Sciatic nerve (tissue), 2 donors: ENCODE measurements around the gene CNBD2. TPM values are rescaled to one million over a fixed set of nuclear protein-coding genes. Genes with fewer than 3 reads are reported as not detected.
A peak's percentile ranks its signal among the peaks of the same experiment; 100 is the strongest.
"Not testable (repeated sequence)": the region's sequence is repeated elsewhere in the genome, so short reads cannot be mapped to it uniquely, and the experiment has no call there.

Experiments used
- ATAC-seq: fragments of 200-7000 bp; cut with Tn5 transposase; one replicate; pipeline ENCODE4 v1.9.1; 2020; ENCODE audit warnings: mild to moderate bottlenecking, moderate library complexity
- DNase-seq: peaks from one replicate; pipeline ENCODE4 v3.0.0-alpha.2; 2020; ENCODE audit warnings: low spot score
- intact Hi-C: fragments of 100-400 bp; cut with DNase I; formaldehyde crosslinking; loops from one replicate; pipeline ENCODE4 v1.14.2; 2022
- total RNA-seq: library from RNA; stranded (reverse); fragmentation: NEBNext Ultra II Directional; extraction: Animal tissue kit (Norgen Biotek cat#: 25700); gene quantifications from one replicate; pipeline ENCODE4 v1.2.1, GENCODE V29; 2021
- donor health status: DM: no; HTN: no; CAD: no.
- donor health status: DM: no; HTN: no; CAD: no.

The CNBD2 gene
- total RNA-seq = 4.4 TPM

DNA sequence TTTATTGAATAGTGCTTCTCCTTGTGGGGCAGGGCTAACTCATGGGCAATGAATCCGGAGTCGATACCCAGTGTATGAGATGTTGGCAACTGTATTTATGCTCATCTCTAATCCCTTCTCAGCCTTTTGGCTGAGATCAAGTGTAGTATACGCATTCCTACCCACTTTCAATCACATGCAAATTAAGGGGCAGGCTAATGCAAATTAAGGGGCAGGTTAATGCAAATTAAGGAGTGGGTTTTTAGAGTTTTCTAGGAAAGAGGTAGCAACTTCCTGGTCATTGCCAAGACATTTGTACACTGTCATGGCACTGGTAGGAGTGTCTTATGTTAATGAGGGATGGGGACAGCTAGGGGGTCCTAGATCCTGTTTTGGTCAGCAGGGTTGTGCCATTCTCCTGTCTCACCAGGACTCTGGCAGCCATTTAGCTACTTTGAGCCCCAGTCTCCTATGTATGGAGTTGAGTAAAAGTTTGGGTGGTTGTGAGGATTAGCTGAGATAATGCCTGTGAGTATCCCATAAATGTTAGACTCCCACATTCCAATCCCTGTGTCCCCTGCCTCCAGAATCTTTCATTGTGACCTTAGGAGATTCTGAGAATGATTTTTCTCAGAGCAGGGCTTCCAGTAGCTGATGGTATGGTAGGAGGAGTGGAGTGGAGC, at the start of gene CNBD2:
Gene CNBD2 (plus strand): TSS at position 612 of the 662 bp plus-strand sequence. CDS start 173 bp downstream, outside the sequence.
- ATAC-seq (no peak), DNase-seq (no peak)
- intact Hi-C loops = no loop called here

DNA sequence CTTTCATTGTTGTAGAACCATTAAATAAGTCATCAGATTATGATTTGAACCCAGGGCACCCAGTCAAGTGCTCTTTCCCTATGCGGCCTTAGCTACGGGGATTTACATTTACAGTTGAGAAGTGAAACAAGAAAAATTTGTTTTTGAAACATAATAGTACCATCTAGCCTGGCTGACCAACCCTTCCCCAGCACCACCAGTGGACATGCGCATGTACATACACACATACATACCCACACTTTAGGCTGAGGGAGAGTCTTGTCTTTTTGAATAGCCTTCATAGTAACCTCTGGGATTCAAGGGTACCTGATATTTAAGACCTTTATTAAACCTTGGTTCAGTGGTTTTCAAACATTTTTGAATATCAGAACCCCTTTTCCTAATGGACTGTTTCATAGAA, 47.9 kb upstream of the CNBD2 start:
- ATAC-seq = no peak
- intact Hi-C loops = no loop called here

DNA sequence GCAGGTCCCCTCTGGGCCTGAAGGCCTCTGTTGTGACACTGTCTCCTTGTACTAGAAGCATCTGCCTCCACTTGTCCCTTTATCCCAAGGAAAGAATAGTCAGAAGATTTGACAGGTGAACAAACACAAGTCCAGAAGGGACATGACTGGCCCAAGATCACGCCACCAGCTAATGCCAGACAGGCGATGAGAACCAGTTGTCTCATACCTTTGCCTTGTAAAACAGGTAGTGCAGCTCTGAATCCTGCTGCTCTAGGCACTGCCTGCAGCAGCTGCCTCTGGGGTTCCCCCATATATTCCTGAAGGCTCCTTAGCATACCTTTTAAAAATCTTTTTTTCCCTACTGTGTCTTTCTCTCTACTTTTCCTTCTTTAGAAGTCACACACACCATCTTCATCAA, 39.1 kb upstream of the CNBD2 start:
- ATAC-seq = no peak
- no peak for DNase-seq
- intact Hi-C loops = no loop called here

More for the DNA sequence above, 47.9 kb upstream of the CNBD2 start:
- no peak for DNase-seq

DNA sequence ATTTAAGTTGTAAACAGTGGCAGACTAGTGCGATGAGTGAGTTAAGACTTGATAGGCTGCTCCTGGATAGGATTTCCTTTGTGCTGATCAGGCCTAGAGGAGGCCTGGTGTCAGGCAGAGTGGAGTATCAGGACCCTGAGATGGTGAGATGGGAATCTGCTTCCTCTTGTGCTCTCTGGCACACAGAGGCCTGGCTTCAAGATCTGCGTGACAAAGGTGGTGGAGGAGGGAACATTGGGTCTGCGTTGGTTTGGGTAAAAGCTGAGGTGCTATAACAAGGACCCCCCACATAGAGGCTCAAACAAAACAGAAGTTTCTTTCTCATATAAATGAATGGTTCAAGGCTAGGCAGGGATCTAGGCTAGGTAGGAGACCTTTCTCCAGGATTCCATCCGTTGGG, 34.3 kb upstream of the CNBD2 start:
- ATAC-seq (no peak), DNase-seq (no peak)
- intact Hi-C loops = no loop called here

DNA sequence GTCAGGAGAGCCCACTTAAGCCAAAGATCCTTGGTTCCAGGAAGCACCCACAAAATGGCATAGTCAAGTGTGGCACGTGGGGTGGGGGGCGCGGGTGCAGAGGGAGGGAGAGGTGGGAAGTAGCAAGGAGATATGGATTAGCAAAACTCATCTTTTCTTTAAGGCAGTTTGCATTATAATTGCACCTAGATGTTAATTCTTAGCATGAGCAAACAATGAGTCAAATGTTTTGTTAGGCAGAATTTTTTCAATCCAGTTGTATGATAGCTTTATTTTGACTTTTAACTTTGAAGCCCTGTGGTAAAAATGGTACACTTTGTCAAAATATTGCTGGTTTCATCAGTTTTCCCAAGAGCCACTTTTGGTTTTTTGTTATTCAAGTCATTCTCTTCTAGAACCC, 29.1 kb upstream of the CNBD2 start:
- ATAC-seq (no peak), DNase-seq (no peak)
- intact Hi-C loops = no loop called here

DNA sequence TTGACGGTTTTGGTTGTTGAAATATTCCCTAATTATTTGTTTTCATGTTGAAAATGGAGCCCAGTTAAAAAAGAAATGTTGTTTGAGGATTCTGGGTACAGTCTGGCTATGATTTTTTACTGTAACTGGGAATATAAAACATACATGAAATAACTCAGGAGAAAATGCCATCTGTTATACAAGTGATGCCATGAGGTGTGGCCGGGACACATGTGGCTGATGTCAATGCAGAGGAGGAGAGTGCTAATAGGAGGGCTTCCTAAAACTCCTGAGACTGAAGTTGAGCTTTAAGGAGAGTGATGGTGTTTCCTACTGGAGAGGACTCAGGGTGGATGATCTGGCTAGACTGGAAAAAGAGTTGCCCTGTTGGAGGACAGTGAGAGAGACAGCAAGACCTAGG, 26.8 kb upstream of the CNBD2 start:
- intact Hi-C loops = no loop called here
- DNase-seq (no peak), ATAC-seq (no peak)

DNA sequence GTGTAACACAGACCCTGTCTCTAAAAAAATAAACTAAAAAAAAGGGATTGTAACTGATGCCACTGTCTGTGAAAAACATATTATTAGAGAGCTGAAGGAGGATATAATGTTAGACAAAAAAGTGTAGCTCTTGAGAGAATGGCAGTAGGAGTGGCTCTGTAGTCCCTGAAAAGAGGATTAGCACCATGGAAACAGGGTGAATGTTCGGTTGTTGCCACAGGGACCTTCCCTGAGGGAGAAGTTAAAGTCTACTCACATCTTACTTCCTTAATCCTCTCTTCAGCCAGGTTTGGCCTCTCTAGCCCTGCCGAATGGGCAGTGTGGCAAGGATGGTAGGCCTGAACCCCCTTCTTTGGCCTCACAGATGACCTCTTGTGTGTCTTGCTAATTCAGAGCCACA, 26.1 kb upstream of the CNBD2 start:
- DNase-seq (no peak), ATAC-seq (no peak)
- intact Hi-C loops = no loop called here

DNA sequence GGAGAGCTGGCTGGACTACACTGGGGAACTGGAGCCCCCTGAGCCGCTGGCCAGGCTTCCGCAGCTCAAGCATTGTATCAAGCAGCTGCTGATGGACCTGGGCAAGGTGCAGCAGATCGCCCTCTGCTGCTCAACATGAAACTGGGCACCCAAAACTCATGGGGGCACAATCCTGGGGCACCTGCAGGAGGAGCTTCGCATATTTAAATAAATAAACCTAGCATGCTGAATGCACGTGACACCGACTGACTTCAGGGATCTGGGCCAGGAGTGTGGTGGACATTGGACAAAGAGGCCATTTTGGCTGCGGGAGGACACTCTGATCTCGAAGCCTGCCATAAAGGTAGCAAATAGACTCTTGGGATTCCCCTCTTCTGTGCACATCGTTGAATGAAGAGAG, 20.9 kb upstream of the CNBD2 start:
- intact Hi-C loops = no loop called here
- ATAC-seq = no peak
- no peak for DNase-seq

DNA sequence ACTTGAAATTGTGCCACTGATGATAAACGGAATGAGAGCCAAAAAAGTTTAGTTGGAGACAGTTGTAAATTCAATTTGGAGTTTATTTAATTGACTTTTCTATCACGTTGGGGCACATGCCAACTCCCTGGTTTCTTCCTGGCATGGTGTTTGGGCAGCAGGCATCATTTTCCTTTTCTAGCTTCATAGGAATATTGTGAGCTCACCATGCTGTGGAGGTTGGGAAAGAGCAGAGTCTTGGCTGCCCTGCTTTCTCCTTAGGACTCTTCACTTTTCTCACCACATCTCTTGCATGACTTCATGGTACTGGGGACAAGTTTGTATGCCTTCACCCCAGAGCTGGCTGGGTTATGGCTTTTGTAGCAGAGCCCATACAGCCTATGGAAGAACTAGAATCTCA, 20.5 kb upstream of the CNBD2 start:
- intact Hi-C loops = no loop called here
- DNase-seq (no peak), ATAC-seq (no peak)

DNA sequence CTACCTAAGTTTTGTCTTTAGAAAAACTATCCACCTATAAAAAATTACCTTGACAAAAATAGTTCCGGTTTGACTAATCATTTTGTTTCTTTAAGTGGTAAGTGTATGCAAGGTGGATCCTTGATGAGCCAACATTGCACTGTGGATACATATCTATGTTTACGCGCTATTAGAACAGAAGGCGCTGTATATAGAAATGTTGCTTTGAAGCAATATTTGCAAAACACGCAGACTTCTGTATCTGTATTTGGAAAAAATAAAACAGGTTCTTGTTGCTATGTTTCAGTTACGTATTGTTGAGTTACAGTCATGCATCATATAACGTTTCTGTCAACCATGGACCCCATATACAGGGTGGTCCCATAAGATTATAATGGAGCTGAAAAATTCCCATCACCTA, 18.3 kb upstream of the CNBD2 start:
- intact Hi-C loops = no loop called here
- no peak for ATAC-seq
- DNase-seq = no peak

DNA sequence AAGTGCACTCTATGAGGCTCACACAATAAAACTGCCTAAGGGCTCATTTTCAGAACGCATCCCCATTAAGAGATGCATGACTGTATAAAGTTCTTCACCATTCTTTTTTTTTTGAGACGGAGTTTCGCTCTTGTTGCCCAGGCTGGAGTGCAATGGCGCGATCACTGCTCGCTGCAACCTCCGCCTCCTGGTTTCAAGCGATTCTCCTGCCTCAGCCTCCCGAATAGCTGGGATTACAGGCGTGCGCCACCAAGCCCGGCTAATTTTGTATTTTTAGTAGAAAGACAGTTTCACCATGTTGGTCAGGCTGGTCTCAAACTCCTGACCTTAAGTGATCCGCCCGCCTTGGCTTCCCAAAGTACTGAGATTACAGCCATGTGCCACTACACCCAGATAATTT, 16.3 kb upstream of the CNBD2 start:
- DNase-seq, ATAC-seq, intact Hi-C loops: not testable (repeated sequence)

DNA sequence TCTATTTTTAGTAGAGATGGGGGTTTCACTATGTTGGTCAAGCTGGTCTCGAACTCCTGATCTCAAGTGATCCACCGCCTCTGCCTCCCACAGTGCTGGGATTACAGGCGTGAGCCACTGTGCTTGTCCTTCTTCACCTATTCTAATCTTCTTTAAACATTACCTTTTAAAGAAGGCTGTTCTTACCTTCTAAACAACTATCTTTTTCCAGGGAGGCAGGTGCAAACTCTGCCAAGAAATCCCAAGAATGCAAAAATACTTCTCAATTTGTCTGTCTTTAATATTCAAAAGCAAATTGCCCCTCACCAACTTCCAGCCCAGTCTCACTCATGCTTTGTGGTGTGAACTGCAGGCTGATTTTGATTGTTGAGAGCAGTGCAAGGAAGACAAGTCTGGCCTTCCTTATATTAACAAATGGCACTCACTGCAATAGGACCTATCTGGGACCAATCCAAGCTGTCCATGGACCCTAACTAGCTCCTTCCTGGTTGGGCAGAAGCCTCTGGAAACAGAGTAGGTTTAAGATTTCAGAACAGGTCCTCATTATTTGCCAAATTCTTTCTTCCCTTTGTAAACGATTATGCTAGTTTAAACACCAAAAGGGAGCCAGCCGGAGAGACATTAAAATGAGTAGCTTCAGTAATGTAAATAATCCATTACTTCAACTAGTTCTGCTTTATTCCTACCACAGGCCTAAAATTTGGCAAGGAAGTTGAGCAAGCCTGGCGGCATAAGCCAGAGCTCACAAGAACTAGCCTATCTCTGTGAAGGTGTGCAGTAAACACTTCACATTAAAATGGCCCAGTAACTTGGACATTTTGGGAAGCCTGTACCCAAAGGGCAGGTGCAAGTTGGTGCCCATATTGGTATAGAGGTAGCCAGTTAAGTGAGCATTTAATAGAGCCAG, 15.7 kb upstream of the CNBD2 start:
- DNase-seq (no peak), ATAC-seq (no peak)
- intact Hi-C loops = no loop called here

DNA sequence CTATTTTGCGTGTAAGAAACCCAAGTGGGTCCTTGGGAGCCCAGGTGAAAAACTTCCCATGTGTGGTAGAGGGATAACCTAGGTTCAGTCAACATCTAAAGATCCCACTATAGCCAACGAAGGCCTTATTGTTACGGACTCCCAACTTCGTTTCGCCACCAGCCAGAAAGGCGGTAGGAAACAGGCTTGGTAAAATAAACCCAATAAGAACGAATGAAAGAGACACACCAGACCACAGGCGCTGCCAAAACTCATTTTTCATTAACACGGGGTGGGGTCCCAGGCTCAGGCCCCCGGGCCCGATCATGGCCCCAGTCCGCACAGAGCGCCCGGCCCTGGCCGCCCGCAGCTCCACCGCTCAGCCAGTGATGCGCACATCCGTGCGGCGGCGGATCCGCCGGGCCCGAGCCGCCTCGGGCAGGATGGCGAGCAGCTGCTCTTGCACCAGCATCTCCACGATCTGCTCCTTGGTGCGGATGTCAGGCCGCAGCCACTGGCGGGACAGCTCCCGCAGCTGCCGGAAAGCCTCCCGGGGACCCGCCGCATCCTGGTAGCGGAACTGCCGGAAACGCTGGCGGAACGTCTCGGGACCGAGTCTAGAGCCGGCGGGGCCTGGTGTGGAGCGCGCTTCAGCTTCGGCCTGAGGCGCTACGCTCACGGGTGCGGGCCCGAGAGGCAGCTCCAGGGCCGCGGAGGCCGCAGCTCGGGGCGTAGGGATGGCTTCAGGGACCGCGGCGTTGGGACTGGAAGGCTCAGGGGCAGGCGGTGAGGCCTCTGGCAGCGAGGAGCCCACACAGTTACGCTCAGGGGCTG, 14.8 kb upstream of the CNBD2 start:
- ATAC-seq = peak; percentile 36
- intact Hi-C loops = no loop called here
- peak; percentile 75 for DNase-seq

DNA sequence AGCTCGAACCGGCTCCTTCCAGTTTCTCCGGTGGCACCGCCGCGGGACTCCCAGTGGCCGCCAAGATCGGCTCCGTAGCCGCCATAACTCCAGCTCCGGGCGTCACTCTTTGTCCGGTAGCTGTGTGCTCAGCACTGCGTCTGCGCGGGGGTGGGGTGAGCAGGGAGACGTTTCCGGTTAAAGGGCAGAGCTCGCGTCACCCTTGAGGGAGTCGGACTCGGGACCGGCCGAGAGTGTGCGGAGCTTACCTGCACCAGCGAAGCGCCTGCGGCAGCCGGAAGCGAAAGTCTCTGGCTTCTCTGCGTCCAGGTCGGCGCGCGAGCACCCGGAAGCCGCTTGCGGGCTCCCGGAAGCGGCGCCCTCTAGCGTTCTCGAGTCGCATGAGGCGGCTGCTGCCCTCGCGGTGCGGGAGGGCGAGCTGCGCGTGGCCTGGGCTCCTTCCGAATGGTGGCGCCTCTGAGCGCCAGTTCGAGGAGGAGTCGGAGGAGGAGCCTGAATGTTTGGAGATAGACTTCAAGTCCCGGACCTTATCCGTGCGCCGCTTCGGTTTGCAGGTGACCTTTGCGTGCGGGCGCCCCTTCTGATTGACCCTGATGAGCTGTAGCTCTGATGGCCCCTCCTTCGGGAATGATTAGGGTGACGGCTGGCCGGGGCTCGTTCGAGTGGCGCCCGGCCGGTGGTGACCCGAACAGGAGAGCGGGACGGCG, 14.0 kb upstream of the CNBD2 start, which contains the start of gene SCAND1:
Gene SCAND1 (minus strand): TSS at position 303 of the 707 bp plus-strand sequence. CDS start 218 bp downstream, at position 85.
- peak; percentile 97 for DNase-seq
- intact Hi-C loops = no loop called here
- peak; percentile 97 for ATAC-seq

DNA sequence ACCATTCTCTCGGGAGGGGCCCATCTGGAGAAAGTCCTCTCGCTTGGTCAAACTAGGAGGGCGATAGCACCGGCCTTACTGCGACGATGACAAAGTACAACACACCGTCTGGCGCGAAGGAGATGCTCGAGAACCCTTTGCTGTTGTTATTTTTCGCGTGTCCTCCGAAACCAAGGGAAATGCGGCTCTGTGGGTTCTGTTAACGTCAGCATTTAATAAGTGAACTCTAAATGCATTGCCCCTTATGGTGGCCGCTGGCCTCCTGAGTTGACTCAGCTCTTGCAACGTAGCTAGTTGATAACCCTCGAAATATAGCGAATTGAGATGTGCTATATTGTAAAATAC, 13.5 kb upstream of the CNBD2 start:
- no peak for DNase-seq
- peak; percentile 8 for ATAC-seq
- intact Hi-C loops = no loop called here

DNA sequence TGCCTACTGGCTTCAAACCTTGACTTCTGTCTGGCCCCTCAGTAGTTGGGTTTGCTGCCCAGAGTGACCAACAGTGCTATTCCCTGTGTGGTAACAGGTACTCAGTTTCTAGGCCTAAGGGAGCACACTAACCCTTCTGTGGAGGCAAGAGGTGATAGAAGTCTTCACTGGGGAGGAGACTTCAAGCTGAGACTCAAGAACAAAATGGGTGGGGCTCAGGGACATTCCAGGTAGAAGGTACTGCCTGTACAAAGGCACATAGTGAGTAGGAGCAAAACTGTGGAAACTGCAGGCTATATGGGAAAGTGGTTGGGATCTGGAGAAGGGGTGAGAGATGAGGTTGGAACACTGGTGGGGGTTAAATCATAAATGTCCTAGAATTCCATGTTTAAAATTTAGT, 11.8 kb upstream of the CNBD2 start:
- ATAC-seq (no peak), DNase-seq (no peak)
- intact Hi-C loops = no loop called here

DNA sequence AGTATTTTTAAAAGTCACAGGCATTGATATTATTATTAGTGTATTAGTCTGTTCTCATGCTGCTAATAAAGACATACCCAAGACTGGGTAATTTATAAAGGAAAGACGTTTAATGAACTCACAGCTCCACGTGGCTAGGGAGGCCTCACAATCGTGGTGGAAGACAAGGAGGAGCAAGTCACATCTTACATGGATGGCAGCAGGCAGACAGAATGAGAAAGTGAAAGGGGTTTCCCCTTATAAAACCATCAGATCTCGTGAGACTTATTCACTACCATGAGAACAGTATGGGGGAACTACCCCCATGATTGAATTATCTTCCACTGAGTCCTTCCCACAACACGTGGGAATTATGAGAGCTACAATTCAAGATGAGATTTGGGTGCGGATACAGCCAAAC, 9.1 kb upstream of the CNBD2 start:
- DNase-seq, intact Hi-C loops, ATAC-seq: not testable (repeated sequence)

DNA sequence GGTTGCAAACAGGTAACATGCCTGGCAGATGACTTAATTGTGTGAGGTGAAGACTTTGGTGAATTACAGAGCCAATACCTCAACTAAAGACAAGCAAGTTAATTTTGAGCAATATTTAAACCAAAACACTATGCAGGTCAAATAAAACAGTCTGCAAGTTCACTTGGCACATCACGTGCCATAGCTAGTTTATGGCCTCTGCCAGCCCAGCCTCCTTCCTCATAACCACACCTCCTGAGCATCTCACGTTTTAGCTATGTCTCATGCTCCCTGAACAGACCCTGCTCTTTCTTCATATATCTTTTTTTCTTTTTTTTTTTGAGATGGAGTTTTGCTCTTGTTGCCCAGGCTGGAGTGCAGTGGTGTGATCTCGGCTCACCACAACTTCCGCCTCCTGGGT, 4.5 kb upstream of the CNBD2 start:
- intact Hi-C loops = no loop called here
- ATAC-seq = no peak

DNA sequence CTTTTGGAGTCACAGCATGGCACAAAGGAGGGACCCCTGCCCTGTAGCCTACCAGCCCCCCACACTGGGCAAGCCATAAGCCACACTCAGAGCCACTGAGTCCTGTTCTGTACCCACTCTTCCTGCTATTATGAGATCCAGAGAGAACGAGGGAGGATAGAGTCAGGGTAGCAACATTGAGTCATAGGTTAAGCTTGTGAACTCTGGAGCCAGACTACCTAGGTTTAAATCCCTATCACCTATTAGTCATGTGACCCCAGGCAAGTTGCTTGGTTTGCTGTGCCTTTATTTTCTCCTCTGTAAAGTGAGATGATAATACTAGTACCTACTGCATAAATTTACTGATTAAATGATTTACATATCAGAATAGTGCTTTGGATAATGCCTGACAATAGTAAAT, 540 bp downstream of the CNBD2 start:
- intact Hi-C loops = no loop called here
- DNase-seq (no peak), ATAC-seq (no peak)

More for the DNA sequence above, 4.5 kb upstream of the CNBD2 start:
- no peak for DNase-seq
